Astrocyte of the spinal cord (primary cell): ENCODE measurements around the gene SAMHD1.
"Not testable (repeated sequence)": the region's sequence is repeated elsewhere in the genome, so short reads cannot be mapped to it uniquely, and the experiment has no call there.

ENCODE experiments used
- DNase-seq: peaks from one replicate; pipeline ENCODE4 v3.0.0; 2011; ENCODE audit warnings: low read depth, low spot score
- H3K4me3 ChIP-seq: 2 replicates; pipeline ENCODE4 v1.5.1; 2011; ENCODE audit warnings: low read depth, mild to moderate bottlenecking, low read length, moderate library complexity
- CTCF ChIP-seq: IDR thresholded peaks from 2 replicates; pipeline ENCODE4 v1.5.1; 2012; ENCODE audit warnings: low read depth, mild to moderate bottlenecking, low read length, inconsistent platforms
- in situ Hi-C: cut with HindIII; loops from 2 replicates; pipeline ENCODE4 v1.10.0; 2017; ENCODE audit warnings: low sequenced_read_pairs

Gene SAMHD1

GRCh38 chr20:36956674-36957073 is 5.2 kb upstream of the SAMHD1 start:
- no peak for TF ChIP-seq CTCF
- no peak for DNase-seq
- H3K4me3 ChIP-seq, result no peak overlapping the region
- in situ Hi-C loops, result no loop called here

GRCh38 chr20:36956016-36956415 is 4.5 kb upstream of the SAMHD1 start:
- in situ Hi-C loops, result no loop called here
- no peak overlapping the region for H3K4me3 ChIP-seq
- no peak for DNase-seq
- no peak for TF ChIP-seq CTCF

GRCh38 chr20:36951979-36952738 is 651 bp upstream of the SAMHD1 start:
- no peak for DNase-seq
- TF ChIP-seq CTCF, result no peak
- in situ Hi-C loops, result no loop called here
- H3K4me3 ChIP-seq, result peak overlapping the region; percentile 93

GRCh38 chr20:36950414-36951197 is 902 bp downstream of the SAMHD1 start:
- DNase-seq, result no peak
- peak overlapping the region; percentile 93 for H3K4me3 ChIP-seq
- in situ Hi-C loops, result no loop called here
- TF ChIP-seq CTCF, result no peak

- H3K4me3 ChIP-seq, result no peak overlapping the region
- in situ Hi-C loops, result no loop called here
- no peak for TF ChIP-seq CTCF
- DNase-seq, result no peak
Measured at GRCh38 chr20:36941401-36941835, 10.1 kb downstream of the SAMHD1 start.

- in situ Hi-C loops, result no loop called here
- no peak for DNase-seq
- H3K4me3 ChIP-seq, result no peak overlapping the region
- no peak for TF ChIP-seq CTCF
Measured at GRCh38 chr20:36937402-36937770, 14.1 kb downstream of the SAMHD1 start.

- H3K4me3 ChIP-seq, DNase-seq, in situ Hi-C loops: not testable (repeated sequence)
Measured at GRCh38 chr20:36936761-36937401, 14.6 kb downstream of the SAMHD1 start.
